WTC11 (cell line): ENCODE results near the gene ISL2. TPM values are rescaled to one million over a fixed set of nuclear protein-coding genes. Genes with fewer than 3 reads are reported as not detected.

Source experiments
- ATAC-seq: fragments of 200-7000 bp; cut with Tn5 transposase; 2 replicates; pipeline ENCODE4 v1.10.0; 2021; ENCODE audit warnings: mild to moderate bottlenecking, moderate library complexity
- CTCF ChIA-PET: fragments of 300-600 bp; sonication (Branson Sonifier 250); formaldehyde crosslinking; loops from one replicate; lab custom pipeline; 2021; ENCODE audit warnings: antibody characterized with exemption; lab: Charles Lee
- POLR2A ChIA-PET: fragments of 350-600 bp; sonication (Branson Sonifier 250); formaldehyde crosslinking; loops from one replicate; lab custom pipeline; 2021; ENCODE audit warnings: antibody characterized with exemption; lab: Charles Lee
- DNase-seq: peaks from one replicate; pipeline ENCODE4 v3.0.0; 2021; ENCODE audit warnings: low spot score
- H3K27ac Mint-ChIP-seq: 2 replicates; pipeline ENCODE4 v1.8.0; 2021; ENCODE audit warnings: mixed read lengths
- H3K27me3 Mint-ChIP-seq: 2 replicates; pipeline ENCODE4 v1.8.0; 2021; ENCODE audit warnings: low read depth, mild to moderate bottlenecking, moderate library complexity, mixed read lengths
- H3K36me3 Mint-ChIP-seq: 2 replicates; pipeline ENCODE4 v1.8.0; 2021; ENCODE audit warnings: mixed read lengths
- H3K4me1 Mint-ChIP-seq: 2 replicates; pipeline ENCODE4 v1.8.0; 2022; ENCODE audit warnings: mixed read lengths
- H3K4me3 Mint-ChIP-seq: 2 replicates; pipeline ENCODE4 v1.8.0; 2021; ENCODE audit warnings: mild to moderate bottlenecking, moderate library complexity, mixed read lengths
- H3K9me3 Mint-ChIP-seq: 2 replicates; pipeline ENCODE4 v1.8.0; 2021; ENCODE audit warnings: mixed read lengths
- AFF4 ChIP-seq: sonication (generic); formaldehyde crosslinking; IDR thresholded peaks from 2 replicates; pipeline ENCODE4 v1.8.1; 2023; ENCODE audit warnings: mild to moderate bottlenecking, missing genetic modification reagents, borderline replicate concordance
- AR ChIP-seq: fragments of 250-450 bp; sonication (Bioruptor Pico); IDR thresholded peaks from 2 replicates; pipeline ENCODE4 v1.9.0; 2021; ENCODE audit warnings: mild to moderate bottlenecking
- ATF3 ChIP-seq: sonication (generic); formaldehyde crosslinking; conservative IDR thresholded peaks from 2 replicates; pipeline ENCODE4 v1.8.1; 2022; ENCODE audit warnings: mild to moderate bottlenecking, missing genetic modification reagents
- CBFB ChIP-seq: sonication (generic); formaldehyde crosslinking; IDR thresholded peaks from 2 replicates; pipeline ENCODE4 v1.8.1; 2022; ENCODE audit warnings: mild to moderate bottlenecking, low read depth, missing genetic modification reagents
- E2F4 ChIP-seq: sonication (generic); formaldehyde crosslinking; IDR thresholded peaks from 2 replicates; pipeline ENCODE4 v1.8.1; 2022; ENCODE audit warnings: low read depth, mild to moderate bottlenecking, moderate library complexity, missing genetic modification reagents, borderline replicate concordance
- FOXJ3 ChIP-seq: sonication (generic); formaldehyde crosslinking; IDR thresholded peaks from 2 replicates; pipeline ENCODE4 v1.9.0; 2021; ENCODE audit warnings: missing genetic modification reagents, mild to moderate bottlenecking, borderline replicate concordance
- GTF2I ChIP-seq: fragments of 250-450 bp; sonication (Bioruptor Pico); conservative IDR thresholded peaks from 2 replicates; pipeline ENCODE4 v1.4.0; 2021; ENCODE audit warnings: mild to moderate bottlenecking
- MXD4 ChIP-seq: fragments of 250-450 bp; sonication (Bioruptor Pico); IDR thresholded peaks from 2 replicates; pipeline ENCODE4 v1.8.0; 2021; ENCODE audit warnings: mild to moderate bottlenecking, moderate library complexity, borderline replicate concordance
- NFATC4 ChIP-seq: fragments of 250-450 bp; sonication (Bioruptor Pico); IDR thresholded peaks from 2 replicates; pipeline ENCODE4 v1.9.0; 2021; ENCODE audit warnings: mild to moderate bottlenecking
- NR1H2 ChIP-seq: sonication (generic); formaldehyde crosslinking; IDR thresholded peaks from 2 replicates; pipeline ENCODE4 v1.9.0; 2021; ENCODE audit warnings: mild to moderate bottlenecking, moderate library complexity, missing genetic modification reagents
- PREB ChIP-seq: sonication (generic); formaldehyde crosslinking; IDR thresholded peaks from 2 replicates; pipeline ENCODE4 v1.8.1; 2022; ENCODE audit warnings: mild to moderate bottlenecking, missing genetic modification reagents, moderate library complexity, borderline replicate concordance
- SMAD4 ChIP-seq: sonication (generic); formaldehyde crosslinking; IDR thresholded peaks from 2 replicates; pipeline ENCODE4 v1.8.0; 2022; ENCODE audit warnings: mild to moderate bottlenecking, missing genetic modification reagents
- SOX15 ChIP-seq: fragments of 250-450 bp; sonication (Bioruptor Pico); IDR thresholded peaks from 2 replicates; pipeline ENCODE4 v1.9.0; 2021; ENCODE audit warnings: mild to moderate bottlenecking
- ZBTB43 ChIP-seq: sonication (generic); formaldehyde crosslinking; IDR thresholded peaks from 2 replicates; pipeline ENCODE4 v1.8.1; 2023; ENCODE audit warnings: mild to moderate bottlenecking, missing genetic modification reagents
- ZNF138 ChIP-seq: sonication (generic); formaldehyde crosslinking; conservative IDR thresholded peaks from 2 replicates; pipeline ENCODE4 v1.8.1; 2022; ENCODE audit warnings: mild to moderate bottlenecking, moderate library complexity, missing genetic modification reagents
- ZNF219 ChIP-seq: sonication (generic); formaldehyde crosslinking; IDR thresholded peaks from 2 replicates; pipeline ENCODE4 v1.8.0; 2023; ENCODE audit warnings: missing genetic modification reagents, mild to moderate bottlenecking, borderline replicate concordance
- ZNF232 ChIP-seq: sonication (generic); formaldehyde crosslinking; IDR thresholded peaks from 2 replicates; pipeline ENCODE4 v1.8.0; 2022; ENCODE audit warnings: mild to moderate bottlenecking, missing genetic modification reagents
- ZNF317 ChIP-seq: sonication (generic); formaldehyde crosslinking; IDR thresholded peaks from 2 replicates; pipeline ENCODE4 v1.8.1; 2023; ENCODE audit warnings: low read depth, mild to moderate bottlenecking, moderate library complexity, missing genetic modification reagents, borderline replicate concordance
- total RNA-seq: library from RNA; stranded (reverse); gene quantifications from 3 replicates; pipeline ENCODE4 v1.2.3, GENCODE V29; 2021

ISL2 gene
- total RNA-seq, 1 experiment from 2014 or later, result 0.24 TPM

- ChIA-PET CTCF (interaction anchor here (0.6 kb wide), 1 partner anchor 563 kb away, joined by 5 read pairs; no protein-coding TSS in a partner anchor), POLR2A (no interaction called here)
- ATAC-seq, result no peak
- H3K36me3 Mint-ChIP-seq, result no peaks in the 10 kb centered on the region
- H3K27ac Mint-ChIP-seq, result no peak overlapping the region
- no peaks in the 10 kb centered on the region for H3K4me1 Mint-ChIP-seq
- H3K4me3 Mint-ChIP-seq, result no peak overlapping the region
- no peaks in the 10 kb centered on the region for H3K9me3 Mint-ChIP-seq
- H3K27me3 Mint-ChIP-seq, result no peaks in the 10 kb centered on the region
- DNase-seq, result no peak
- TF ChIP-seq AR (CRISPR knock-in tag) (no peak), AFF4 (CRISPR knock-in tag) (no peak), NR1H2 (CRISPR knock-in tag) (no peak), SMAD4 (no peak), SOX15 (CRISPR knock-in tag) (no peak), ZNF219 (CRISPR knock-in tag) (no peak), E2F4 (CRISPR knock-in tag) (no peak), ZNF138 (CRISPR knock-in tag) (no peak), ZNF317 (CRISPR knock-in tag) (no peak), PREB (CRISPR knock-in tag) (no peak)
These were observed 21.9 kb downstream of the ISL2 start for GRCh38 chr15:76358453-76358852.

- Mint-ChIP-seq H3K9me3 (no peaks in the 10 kb centered on the region), H3K27ac (no peak overlapping the region), H3K4me1 (no peaks in the 10 kb centered on the region), H3K27me3 (no peaks in the 10 kb centered on the region), H3K36me3 (no peaks in the 10 kb centered on the region), H3K4me3 (no peak overlapping the region)
- CTCF ChIA-PET, result no interaction called here
- ATAC-seq (no peak), DNase-seq (no peak)
- TF ChIP-seq GTF2I (CRISPR knock-in tag), result no peak
- TF ChIP-seq ATF3 (CRISPR knock-in tag), result no peak
- no peak for TF ChIP-seq NFATC4
- TF ChIP-seq PREB (CRISPR knock-in tag), result no peak
- no peak for TF ChIP-seq ZBTB43 (CRISPR knock-in tag)
- TF ChIP-seq ZNF232 (CRISPR knock-in tag), result no peak
- no peak for TF ChIP-seq FOXJ3 (CRISPR knock-in tag)
- no peak for TF ChIP-seq MXD4 (CRISPR knock-in tag)
- no peak for TF ChIP-seq CBFB
- POLR2A ChIA-PET, result no interaction called here
These were observed 22.6 kb downstream of the ISL2 start for GRCh38 chr15:76359152-76359551.
